ENCODE data around the gene LRG1. TPM values are rescaled to one million over a fixed set of nuclear protein-coding genes. Genes with fewer than 3 reads are reported as not detected.

The LRG1 gene
- polyA plus RNA-seq, 1 donor (not counting 4 experiments of a cell fraction or from before 2014, with no cell fraction given) = 1.2 TPM

DNA sequence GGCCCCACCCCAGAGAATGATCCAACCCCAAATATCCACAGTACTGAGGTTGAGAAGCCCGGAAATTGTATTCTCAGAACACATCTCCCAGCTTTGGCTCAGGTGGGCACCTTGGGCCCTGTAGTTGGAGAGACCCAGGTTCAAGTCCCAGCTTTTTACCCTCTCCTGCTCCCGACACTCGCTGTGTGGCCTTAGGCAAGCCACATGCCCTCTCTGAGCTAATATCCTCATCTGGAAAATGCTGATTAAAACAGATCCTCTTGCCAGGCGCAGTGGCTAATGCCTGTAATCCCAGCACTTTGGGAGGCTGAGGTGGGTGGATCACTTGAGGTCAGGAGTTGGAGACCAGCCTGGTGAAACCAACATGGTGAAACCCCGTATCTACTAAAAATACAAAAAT, 24.1 kb downstream of the LRG1 start:
- Histone ChIP-seq H3K9ac (ENCODE audit: control insufficient read depth, extremely low read depth, insufficient read depth, low read length) (no peak overlapping the region), H3K27me3 (ENCODE audit: control insufficient read depth, extremely low read depth, insufficient read depth, low read length) (no peaks in the 10 kb centered on the region), H3K4me1 (ENCODE audit: control insufficient read depth, extremely low read depth, insufficient read depth, low read length) (peaks cover 11% of the 10 kb centered on the region), H3K4me2 (ENCODE audit: control insufficient read depth, extremely low read depth, insufficient read depth, low read depth, low read length) (no peak overlapping the region), H4K20me1 (ENCODE audit: control insufficient read depth, extremely low read depth, insufficient read depth, low read length) (no peaks in the 10 kb centered on the region), H3K27ac (ENCODE audit: control insufficient read depth, insufficient read depth, low read length) (no peak overlapping the region), H3K9me3 (ENCODE audit: control insufficient read depth, low read depth, low read length) (no peaks in the 10 kb centered on the region), H3K9me1 (ENCODE audit: control insufficient read depth, extremely low read depth, insufficient read depth, low read length) (no peaks in the 10 kb centered on the region), H3K36me3 (ENCODE audit: control insufficient read depth in 2 of 2, extremely low read depth in 1 of 2, insufficient read depth in 2 of 2, low read length in 2 of 2) (no peaks in the 10 kb centered on the region), H2AFZ (ENCODE audit: control insufficient read depth, low read length) (no peak overlapping the region), H3K79me2 (ENCODE audit: control insufficient read depth, insufficient read depth, low read length) (no peaks in the 10 kb centered on the region), H3K4me3 (ENCODE audit: control insufficient read depth in 2 of 3, extremely low read depth in 1 of 3, insufficient read depth in 2 of 3, low read depth in 1 of 3, low read length in 3 of 3) (no peak overlapping the region)
- DNase-seq (ENCODE audit: low read depth, low spot score) (no peak), FAIRE-seq (no peak)
- dilution Hi-C loops (cut with MboI; ENCODE audit: extremely low pct_ligation_motif_present, low sequenced_read_pairs) = no loop called here
- no peak for TF ChIP-seq CTCF (optimal IDR thresholded peaks at IDR 0.05 in 1 of 3, IDR thresholded peaks at IDR 0.05 in 1 of 3, conservative IDR thresholded peaks at IDR 0.05 in 1 of 3; ENCODE audit: extremely low read depth in 1 of 3, insufficient read depth in 2 of 3, low read length in 3 of 3)

DNA sequence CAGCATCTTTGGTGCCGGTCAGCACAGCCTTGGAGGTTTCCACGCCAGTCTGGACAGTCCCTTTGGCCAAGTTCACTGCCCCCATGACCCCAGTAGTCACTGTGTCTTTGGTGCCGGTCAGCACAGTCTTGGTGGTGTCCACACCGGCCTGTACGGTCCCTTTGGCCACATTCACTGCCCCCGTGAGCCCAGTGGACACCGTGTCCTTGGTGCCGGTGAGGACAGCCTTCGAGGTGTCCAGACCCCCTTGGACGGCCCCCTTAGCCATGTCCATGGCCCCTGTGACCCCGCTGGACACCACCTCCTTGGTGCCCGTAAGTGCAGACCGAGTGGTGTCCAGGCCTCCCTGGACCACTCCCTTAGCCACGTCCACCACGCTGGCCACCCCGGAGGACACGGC, 26.6 kb downstream of the LRG1 start:
- no peaks in the 10 kb centered on the region for H4K20me1 ChIP-seq (ENCODE audit: control insufficient read depth, extremely low read depth, insufficient read depth, low read length)
- no peak for FAIRE-seq
- H3K4me2 ChIP-seq (ENCODE audit: control insufficient read depth, extremely low read depth, insufficient read depth, low read depth, low read length) = no peak overlapping the region
- H3K9me1 ChIP-seq (ENCODE audit: control insufficient read depth, extremely low read depth, insufficient read depth, low read length) = no peaks in the 10 kb centered on the region
- no peaks in the 10 kb centered on the region for H3K9me3 ChIP-seq (ENCODE audit: control insufficient read depth, low read depth, low read length)
- H3K4me3 ChIP-seq (ENCODE audit: control insufficient read depth in 2 of 3, extremely low read depth in 1 of 3, insufficient read depth in 2 of 3, low read depth in 1 of 3, low read length in 3 of 3) = no peak overlapping the region
- H3K36me3 ChIP-seq (ENCODE audit: control insufficient read depth in 2 of 2, extremely low read depth in 1 of 2, insufficient read depth in 2 of 2, low read length in 2 of 2) = no peaks in the 10 kb centered on the region
- no peaks in the 10 kb centered on the region for H3K27me3 ChIP-seq (ENCODE audit: control insufficient read depth, extremely low read depth, insufficient read depth, low read length)
- no peak for TF ChIP-seq EZH2 (IDR thresholded peaks at IDR 0.05; ENCODE audit: low read length)
- no peak for TF ChIP-seq CTCF (optimal IDR thresholded peaks at IDR 0.05 in 1 of 3, IDR thresholded peaks at IDR 0.05 in 1 of 3, conservative IDR thresholded peaks at IDR 0.05 in 1 of 3; ENCODE audit: extremely low read depth in 1 of 3, insufficient read depth in 2 of 3, low read length in 3 of 3)
- H2AFZ ChIP-seq (ENCODE audit: control insufficient read depth, low read length) = no peak overlapping the region
- dilution Hi-C loops (cut with MboI; ENCODE audit: extremely low pct_ligation_motif_present, low sequenced_read_pairs) = no loop called here
- H3K27ac ChIP-seq (ENCODE audit: control insufficient read depth, insufficient read depth, low read length) = no peak overlapping the region
- H3K9ac ChIP-seq (ENCODE audit: control insufficient read depth, extremely low read depth, insufficient read depth, low read length) = no peak overlapping the region
- H3K4me1 ChIP-seq (ENCODE audit: control insufficient read depth, extremely low read depth, insufficient read depth, low read length) = no peaks in the 10 kb centered on the region
- no peak for DNase-seq (ENCODE audit: low read depth, low spot score)
- no peaks in the 10 kb centered on the region for H3K79me2 ChIP-seq (ENCODE audit: control insufficient read depth, insufficient read depth, low read length)
